HG03066 (cell line): Measurements from ENCODE around the gene TRIP4.
A peak's percentile ranks its signal among the peaks of the same experiment; 100 is the strongest.

Experiments
- ATAC-seq: cut with Tn5 transposase; IDR thresholded peaks from one replicate; pipeline ENCODE4 v1.9.1; 2021; ENCODE audit warnings: low read depth; ENCODE audit not compliant: unreplicated experiment

TRIP4 gene

GRCh38 chr15:64443747-64444621 is 56.3 kb downstream of the TRIP4 start:
- ATAC-seq: no peak

- ATAC-seq: no peak
These were observed 57.2 kb downstream of the TRIP4 start for GRCh38 chr15:64444836-64445235.

- no peak for ATAC-seq
These were observed 60.1 kb downstream of the TRIP4 start for GRCh38 chr15:64447536-64448315.

- no peak for ATAC-seq
These were observed 65.5 kb downstream of the TRIP4 start for GRCh38 chr15:64452988-64453688.

GRCh38 chr15:64453689-64454037 is 66.0 kb downstream of the TRIP4 start:
- no peak for ATAC-seq

- ATAC-seq: no peak
These were observed 66.6 kb downstream of the TRIP4 start for GRCh38 chr15:64454282-64454681.

- ATAC-seq: no peak
These were observed 68.3 kb downstream of the TRIP4 start for GRCh38 chr15:64455961-64456371.

- no peak for ATAC-seq
These were observed 69.0 kb downstream of the TRIP4 start for GRCh38 chr15:64456634-64457108.

GRCh38 chr15:64459066-64459781 is 71.6 kb downstream of the TRIP4 start:
- ATAC-seq: no peak

GRCh38 chr15:64460206-64460723 is 72.6 kb downstream of the TRIP4 start, which contains the start of gene ZNF609:
TSS of gene ZNF609 (plus strand) at chr15:64460578. CDS start at chr15:64499420, 38,842 bp downstream.
- peak; percentile 49 for ATAC-seq

- ATAC-seq: no peak
These were observed 73.4 kb downstream of the TRIP4 start for GRCh38 chr15:64460724-64461720.

GRCh38 chr15:64461721-64462162 is 74.1 kb downstream of the TRIP4 start:
- no peak for ATAC-seq

- ATAC-seq: no peak
These were observed 74.9 kb downstream of the TRIP4 start for GRCh38 chr15:64462492-64462891.

GRCh38 chr15:64464276-64465005 is 76.8 kb downstream of the TRIP4 start:
- no peak for ATAC-seq

- ATAC-seq: no peak
These were observed 78.9 kb downstream of the TRIP4 start for GRCh38 chr15:64466408-64467141.

GRCh38 chr15:64472161-64472560 is 84.5 kb downstream of the TRIP4 start:
- no peak for ATAC-seq

GRCh38 chr15:64474846-64475245 is 87.2 kb downstream of the TRIP4 start:
- no peak for ATAC-seq
